Choroid plexus epithelial cell (primary cell): ENCODE results near the gene NEIL3.

Experiments
- DNase-seq: peaks from one replicate; pipeline ENCODE4 v3.0.0-alpha.2; 2010; ENCODE audit warnings: low read depth
- H3K4me3 ChIP-seq: 2 replicates; pipeline ENCODE4 v1.5.1; 2011; ENCODE audit warnings: low read depth, mild to moderate bottlenecking, control low read depth, low read length, moderate library complexity
- TF ChIP-seq, protein P1 (sequence below): conservative IDR thresholded peaks from 2 replicates; pipeline ENCODE4 v1.5.1; 2011; ENCODE audit warnings: low read depth, mild to moderate bottlenecking, control low read depth, inconsistent platforms, low read length, moderate library complexity

The NEIL3 gene

DNA sequence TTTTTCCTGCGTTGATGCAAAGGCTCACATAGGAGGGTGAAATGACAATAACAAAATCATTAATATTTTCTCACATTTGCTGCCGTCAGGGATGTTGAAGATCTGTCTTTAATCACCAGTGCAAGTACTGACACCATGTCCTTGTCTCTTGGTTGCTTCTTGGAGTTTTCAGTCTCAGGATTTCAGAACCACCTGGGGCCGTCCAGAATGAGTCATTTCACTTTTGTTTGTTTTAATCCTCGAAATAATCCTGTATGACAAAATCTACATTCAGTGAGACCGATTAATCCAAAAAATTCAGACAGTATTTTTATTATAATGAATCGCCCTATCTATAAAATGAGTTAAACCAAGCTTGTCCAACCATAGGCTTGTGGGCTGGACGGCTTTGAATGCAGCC lies 47.2 kb downstream of the NEIL3 start:
- peak; percentile 20 for DNase-seq
- no peak overlapping the region for H3K4me3 ChIP-seq
- TF ChIP-seq, protein P1, sequence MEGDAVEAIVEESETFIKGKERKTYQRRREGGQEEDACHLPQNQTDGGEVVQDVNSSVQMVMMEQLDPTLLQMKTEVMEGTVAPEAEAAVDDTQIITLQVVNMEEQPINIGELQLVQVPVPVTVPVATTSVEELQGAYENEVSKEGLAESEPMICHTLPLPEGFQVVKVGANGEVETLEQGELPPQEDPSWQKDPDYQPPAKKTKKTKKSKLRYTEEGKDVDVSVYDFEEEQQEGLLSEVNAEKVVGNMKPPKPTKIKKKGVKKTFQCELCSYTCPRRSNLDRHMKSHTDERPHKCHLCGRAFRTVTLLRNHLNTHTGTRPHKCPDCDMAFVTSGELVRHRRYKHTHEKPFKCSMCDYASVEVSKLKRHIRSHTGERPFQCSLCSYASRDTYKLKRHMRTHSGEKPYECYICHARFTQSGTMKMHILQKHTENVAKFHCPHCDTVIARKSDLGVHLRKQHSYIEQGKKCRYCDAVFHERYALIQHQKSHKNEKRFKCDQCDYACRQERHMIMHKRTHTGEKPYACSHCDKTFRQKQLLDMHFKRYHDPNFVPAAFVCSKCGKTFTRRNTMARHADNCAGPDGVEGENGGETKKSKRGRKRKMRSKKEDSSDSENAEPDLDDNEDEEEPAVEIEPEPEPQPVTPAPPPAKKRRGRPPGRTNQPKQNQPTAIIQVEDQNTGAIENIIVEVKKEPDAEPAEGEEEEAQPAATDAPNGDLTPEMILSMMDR = no peak

- H3K4me3 ChIP-seq = no peak overlapping the region
- peak; percentile 37 for DNase-seq
- TF ChIP-seq, protein P1 = peak; percentile 56
Observed at GRCh38 chr4:177367336-177367735, 57.7 kb downstream of the NEIL3 start.

- no peak overlapping the region for H3K4me3 ChIP-seq
- TF ChIP-seq, protein P1 = no peak
- peak; percentile 72 for DNase-seq
Observed at GRCh38 chr4:177369372-177369771, 59.7 kb downstream of the NEIL3 start.

DNA sequence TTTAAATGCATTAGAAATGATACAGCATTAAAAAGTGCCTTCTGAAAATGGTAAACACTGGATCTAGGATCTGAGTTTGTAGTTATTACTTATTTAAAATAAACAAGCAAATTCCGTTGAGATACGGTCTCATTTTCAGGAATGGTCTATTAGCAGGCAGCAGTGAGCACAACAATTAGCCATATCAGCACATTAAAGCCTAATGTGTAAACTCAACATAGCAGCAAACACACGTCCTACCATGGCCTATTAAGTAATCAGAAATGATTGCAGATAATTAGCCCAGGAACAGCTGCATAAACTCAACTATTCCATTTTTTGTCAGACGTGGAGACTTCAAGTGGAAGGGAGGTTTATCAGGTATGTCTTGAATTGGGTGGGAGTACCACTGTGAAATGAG lies 61.8 kb downstream of the NEIL3 start:
- no peak overlapping the region for H3K4me3 ChIP-seq
- DNase-seq = no peak
- TF ChIP-seq, protein P1 = no peak

GRCh38 chr4:177374966-177375365 lies 65.3 kb downstream of the NEIL3 start:
- no peak for DNase-seq

GRCh38 chr4:177375372-177375771 lies 65.7 kb downstream of the NEIL3 start:
- no peak overlapping the region for H3K4me3 ChIP-seq
- TF ChIP-seq, protein P1 = no peak
- no peak for DNase-seq

More at GRCh38 chr4:177374966-177375365, 65.3 kb downstream of the NEIL3 start:
- TF ChIP-seq, protein P1 = no peak
- no peak overlapping the region for H3K4me3 ChIP-seq

GRCh38 chr4:177376024-177376423 lies 66.3 kb downstream of the NEIL3 start:
- no peak for DNase-seq
- TF ChIP-seq, protein P1 = no peak

More at GRCh38 chr4:177376024-177376423, 66.3 kb downstream of the NEIL3 start:
- no peak overlapping the region for H3K4me3 ChIP-seq
